NOMO-1 treated with dmso at 0.1 percent for 144 hours (cell line): ENCODE data around the gene ARHGAP25.
A peak's percentile ranks its signal among the peaks of the same experiment; 100 is the strongest.

Experiments
- DNase-seq: peaks from one replicate; lab custom pipeline; 2025; ENCODE audit not compliant: unreplicated experiment; lab: John Stamatoyannopoulos, UW

Gene ARHGAP25

GRCh38 chr2:68719912-68720311 lies 14.7 kb upstream of the ARHGAP25 start:
- no peak for DNase-seq

- DNase-seq: no peak
Observed at GRCh38 chr2:68720665-68721064, 13.9 kb upstream of the ARHGAP25 start.

GRCh38 chr2:68721482-68722101 lies 13.0 kb upstream of the ARHGAP25 start:
- DNase-seq: no peak

GRCh38 chr2:68722712-68723111 lies 11.9 kb upstream of the ARHGAP25 start:
- DNase-seq: no peak

GRCh38 chr2:68723181-68723580 lies 11.4 kb upstream of the ARHGAP25 start:
- DNase-seq: no peak

- no peak for DNase-seq
Observed at GRCh38 chr2:68726100-68726499, 8.5 kb upstream of the ARHGAP25 start.

- peak; percentile 77 for DNase-seq
Observed at GRCh38 chr2:68726608-68727367, 7.8 kb upstream of the ARHGAP25 start.

GRCh38 chr2:68727683-68728375 lies 6.8 kb upstream of the ARHGAP25 start:
- DNase-seq: no peak

- no peak for DNase-seq
Observed at GRCh38 chr2:68730828-68731227, 3.8 kb upstream of the ARHGAP25 start.

- DNase-seq: no peak
Observed at GRCh38 chr2:68732036-68732932, 2.3 kb upstream of the ARHGAP25 start.

- no peak for DNase-seq
Observed at GRCh38 chr2:68733365-68733764, 1.2 kb upstream of the ARHGAP25 start.

- no peak for DNase-seq
Observed at GRCh38 chr2:68734176-68734575, 435 bp upstream of the ARHGAP25 start.

- no peak for DNase-seq
Observed at GRCh38 chr2:68736086-68736485, 1.5 kb downstream of the ARHGAP25 start.

GRCh38 chr2:68737711-68738110 lies 3.1 kb downstream of the ARHGAP25 start:
- peak; percentile 30 for DNase-seq

GRCh38 chr2:68738906-68739594 lies 4.4 kb downstream of the ARHGAP25 start:
- DNase-seq: no peak

GRCh38 chr2:68739595-68740399 lies 5.2 kb downstream of the ARHGAP25 start:
- peak; percentile 25 for DNase-seq

GRCh38 chr2:68740400-68740914 lies 5.8 kb downstream of the ARHGAP25 start:
- no peak for DNase-seq

- peak; percentile 58 for DNase-seq
Observed at GRCh38 chr2:68741238-68741637, 6.6 kb downstream of the ARHGAP25 start.

GRCh38 chr2:68741805-68742306 lies 7.2 kb downstream of the ARHGAP25 start:
- DNase-seq: no peak
